ENCODE data around the gene ELOVL5. TPM values are rescaled to one million over a fixed set of nuclear protein-coding genes. Genes with fewer than 3 reads are reported as not detected.

The ELOVL5 gene
- total RNA-seq, 4 donors from 2014 or later, result 125 to 251 (median 186) TPM

- DNase-seq (ENCODE audit: low spot score) (no peak), ATAC-seq (ENCODE audit: low FRiP score) (no peak)
- no peak for TF ChIP-seq CTCF (IDR thresholded peaks at IDR 0.05)
These were observed 110.4 kb downstream of the ELOVL5 start for GRCh38 chr6:53238311-53238710.

- DNase-seq (ENCODE audit: low spot score), result no peak
- ATAC-seq (ENCODE audit: low FRiP score), result no peak
- TF ChIP-seq CTCF (IDR thresholded peaks at IDR 0.05), result no peak
These were observed 112.5 kb downstream of the ELOVL5 start for GRCh38 chr6:53236241-53236640.

- DNase-seq (ENCODE audit: low spot score), result no peak
- ATAC-seq (ENCODE audit: low FRiP score), result no peak
- no peak for TF ChIP-seq CTCF (IDR thresholded peaks at IDR 0.05)
These were observed 113.2 kb downstream of the ELOVL5 start for GRCh38 chr6:53235508-53235907.

GRCh38 chr6:53233309-53233708 is 115.4 kb downstream of the ELOVL5 start:
- no peak for ATAC-seq (ENCODE audit: low FRiP score)
- DNase-seq (ENCODE audit: low spot score), result no peak
- no peak for TF ChIP-seq CTCF (IDR thresholded peaks at IDR 0.05)

- DNase-seq (ENCODE audit: low spot score), result no peak
- no peak for TF ChIP-seq CTCF (IDR thresholded peaks at IDR 0.05)
- no peak for ATAC-seq (ENCODE audit: low FRiP score)
These were observed 117.8 kb downstream of the ELOVL5 start for GRCh38 chr6:53230775-53231467.

- ATAC-seq (ENCODE audit: low FRiP score), result no peak
- no peak for TF ChIP-seq CTCF (IDR thresholded peaks at IDR 0.05)
- DNase-seq (ENCODE audit: low spot score), result no peak
These were observed 120.9 kb downstream of the ELOVL5 start for GRCh38 chr6:53227847-53228246.

- DNase-seq (ENCODE audit: low spot score) (no peak), ATAC-seq (ENCODE audit: low FRiP score) (no peak)
These were observed 128.1 kb downstream of the ELOVL5 start for GRCh38 chr6:53220605-53221004.

More at GRCh38 chr6:53220605-53221004, 128.1 kb downstream of the ELOVL5 start:
- no peak for TF ChIP-seq CTCF (IDR thresholded peaks at IDR 0.05)

Data from omental fat pad (tissue), 4 donors.